Cerebellar cortex (tissue), 1 donor: ENCODE results near the gene PRSS8.

Source experiments
- DNase-seq: peaks from one replicate; pipeline ENCODE4 v3.0.0-alpha.2; 2015; ENCODE audit warnings: low spot score

Gene PRSS8

DNA sequence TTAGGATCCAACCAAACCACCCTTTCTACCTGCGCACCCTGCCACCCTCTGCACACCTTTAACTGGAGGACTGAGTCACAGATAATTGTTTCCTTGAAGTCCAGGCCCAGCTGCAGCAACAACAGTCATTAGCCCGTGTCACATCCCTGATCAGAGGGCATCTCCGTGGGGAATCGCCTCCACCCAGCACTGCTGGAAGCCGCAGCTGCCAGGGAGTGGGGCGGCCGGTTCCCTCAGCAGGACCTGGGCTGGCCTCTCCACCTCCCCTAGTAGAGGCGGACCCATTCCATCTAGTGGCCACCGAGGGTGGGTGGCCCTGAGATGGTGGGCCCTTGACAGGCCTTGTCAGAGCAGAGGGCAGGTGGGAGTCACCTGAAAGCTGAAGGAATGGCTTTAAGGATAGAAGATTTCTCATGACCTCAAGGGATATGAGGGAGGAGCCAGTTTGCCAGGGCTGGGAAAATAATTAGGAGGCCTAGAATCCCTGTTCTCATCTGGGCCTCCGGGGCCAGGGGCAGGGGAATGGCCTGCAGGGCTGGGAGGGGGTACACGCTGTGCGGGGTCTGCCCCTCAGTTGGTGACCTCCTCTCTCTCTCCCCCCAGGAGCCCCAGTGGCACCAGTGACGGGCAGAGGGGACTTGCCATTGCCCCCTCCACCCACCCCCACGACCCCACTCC, 53.0 kb downstream of the PRSS8 start:
- no peak for DNase-seq
